ENCODE results near the gene LOXL1. TPM values are rescaled to one million over a fixed set of nuclear protein-coding genes. Genes with fewer than 3 reads are reported as not detected.
A peak's percentile ranks its signal among the peaks of the same experiment; 100 is the strongest.

The LOXL1 gene
- total RNA-seq, 1 experiment from 2014 or later: 4.9 TPM

- Mint-ChIP-seq H3K4me3 (ENCODE audit: unreplicated experiment) (no peak overlapping the region), H3K27ac (ENCODE audit: low read depth, unreplicated experiment) (no peak overlapping the region), H3K27me3 (ENCODE audit: insufficient read depth, unreplicated experiment) (no peaks in the 10 kb centered on the region), H3K36me3 (ENCODE audit: insufficient read depth, unreplicated experiment) (peaks cover 5% of the 10 kb centered on the region), H3K9me3 (ENCODE audit: unreplicated experiment) (no peaks in the 10 kb centered on the region), H3K4me1 (ENCODE audit: insufficient read depth, unreplicated experiment) (peaks cover 34% of the 10 kb centered on the region)
- TF ChIP-seq CTCF (IDR thresholded peaks at IDR 0.05; ENCODE audit: unreplicated experiment): no peak
- no TSS peak for BruUV-seq (replicated peaks)
- ChIA-PET CTCF (interaction anchor here (1.6 kb wide), 1 partner anchor 81 kb away, joined by 4 read pairs; no protein-coding TSS in a partner anchor), POLR2A (no interaction called here)
- DNase-seq (ENCODE audit: unreplicated experiment): no peak
- intact Hi-C loops (cut with micrococcal nuclease): loop anchor here (5.0 kb wide), 1 partner anchor 367 kb away; no protein-coding TSS in a partner anchor
Observed at GRCh38 chr15:73955326-73955725, 29.1 kb downstream of the LOXL1 start.

- H3K4me3 Mint-ChIP-seq (ENCODE audit: unreplicated experiment): no peak overlapping the region
- H3K36me3 Mint-ChIP-seq (ENCODE audit: insufficient read depth, unreplicated experiment): peaks cover 5% of the 10 kb centered on the region
- peak overlapping the region; percentile 36 for H3K27ac Mint-ChIP-seq (ENCODE audit: low read depth, unreplicated experiment)
- H3K4me1 Mint-ChIP-seq (ENCODE audit: insufficient read depth, unreplicated experiment): peaks cover 33% of the 10 kb centered on the region
- POLR2A ChIA-PET: interaction anchor here (1.1 to 1.3 kb wide), 3 partner anchors 10 to 22 kb away, joined by 3 read pairs; no protein-coding TSS in a partner anchor
- CTCF ChIA-PET: interaction anchor here (0.7 to 1.6 kb wide), 6 partner anchors 9 to 366 kb away, joined by 3 to 9 read pairs (median 4); no protein-coding TSS in a partner anchor
- H3K27me3 Mint-ChIP-seq (ENCODE audit: insufficient read depth, unreplicated experiment): no peaks in the 10 kb centered on the region
- no peak for TF ChIP-seq CTCF (IDR thresholded peaks at IDR 0.05; ENCODE audit: unreplicated experiment)
- BruUV-seq (replicated peaks): no TSS peak
- no peaks in the 10 kb centered on the region for H3K9me3 Mint-ChIP-seq (ENCODE audit: unreplicated experiment)
- intact Hi-C loops (cut with micrococcal nuclease): loop anchor here (5.0 kb wide), 1 partner anchor 366 kb away; no protein-coding TSS in a partner anchor
- no peak for DNase-seq (ENCODE audit: unreplicated experiment)
Observed at GRCh38 chr15:73955861-73956742, 29.8 kb downstream of the LOXL1 start.

GRCh38 chr15:73956743-73957135, 30.5 kb downstream of the LOXL1 start:
- ChIA-PET POLR2A (interaction anchor here (0.7 to 1.3 kb wide), 4 partner anchors 9 to 29 kb away, joined by 3 read pairs; no protein-coding TSS in a partner anchor), CTCF (interaction anchor here (0.6 to 1.6 kb wide), 7 partner anchors 8 to 391 kb away, joined by 3 to 9 read pairs (median 3); no protein-coding TSS in a partner anchor)
- intact Hi-C loops (cut with micrococcal nuclease): loop anchor here (5.0 kb wide), 1 partner anchor 366 kb away; no protein-coding TSS in a partner anchor
- Mint-ChIP-seq H3K4me3 (ENCODE audit: unreplicated experiment) (no peak overlapping the region), H3K27me3 (ENCODE audit: insufficient read depth, unreplicated experiment) (no peaks in the 10 kb centered on the region), H3K4me1 (ENCODE audit: insufficient read depth, unreplicated experiment) (peaks cover 29% of the 10 kb centered on the region), H3K36me3 (ENCODE audit: insufficient read depth, unreplicated experiment) (peaks cover 5% of the 10 kb centered on the region), H3K9me3 (ENCODE audit: unreplicated experiment) (no peaks in the 10 kb centered on the region), H3K27ac (ENCODE audit: low read depth, unreplicated experiment) (peak overlapping the region; percentile 36)
- peak; percentile 91 for DNase-seq (ENCODE audit: unreplicated experiment)
- no peak for TF ChIP-seq CTCF (IDR thresholded peaks at IDR 0.05; ENCODE audit: unreplicated experiment)
- no TSS peak for BruUV-seq (replicated peaks)

GRCh38 chr15:73957276-73957675, 31.0 kb downstream of the LOXL1 start:
- ChIA-PET CTCF (interaction anchor here (0.6 to 1.5 kb wide), 6 partner anchors 7 to 390 kb away, joined by 3 to 9 read pairs (median 3); no protein-coding TSS in a partner anchor), POLR2A (interaction anchor here (0.7 to 1.2 kb wide), 3 partner anchors 9 to 29 kb away, joined by 3 read pairs; no protein-coding TSS in a partner anchor)
- BruUV-seq (replicated peaks): TSS peak; percentile 70
- H3K9me3 Mint-ChIP-seq (ENCODE audit: unreplicated experiment): no peaks in the 10 kb centered on the region
- intact Hi-C loops (cut with micrococcal nuclease): loop anchor here (5.0 kb wide), 1 partner anchor 365 kb away; no protein-coding TSS in a partner anchor
- no peak for TF ChIP-seq CTCF (IDR thresholded peaks at IDR 0.05; ENCODE audit: unreplicated experiment)
- peak overlapping the region; percentile 36 for H3K27ac Mint-ChIP-seq (ENCODE audit: low read depth, unreplicated experiment)
- H3K4me1 Mint-ChIP-seq (ENCODE audit: insufficient read depth, unreplicated experiment): peaks cover 29% of the 10 kb centered on the region
- no peak overlapping the region for H3K4me3 Mint-ChIP-seq (ENCODE audit: unreplicated experiment)
- no peaks in the 10 kb centered on the region for H3K27me3 Mint-ChIP-seq (ENCODE audit: insufficient read depth, unreplicated experiment)
- DNase-seq (ENCODE audit: unreplicated experiment): peak; percentile 26
- H3K36me3 Mint-ChIP-seq (ENCODE audit: insufficient read depth, unreplicated experiment): peaks cover 4% of the 10 kb centered on the region
